Measurements from ENCODE around the gene MMAB.

GRCh38 chr12:109560867-109561710 lies 12.2 kb downstream of the MMAB start:
- TF ChIP-seq EP300 (IDR thresholded peaks at IDR 0.05): no peak
- no peak for TF ChIP-seq CTCF (IDR thresholded peaks at IDR 0.05)

Data from tibial nerve (tissue), 4 donors.